GM19452 (cell line): ENCODE results near the gene ASAP3.

ENCODE experiments used
- ATAC-seq: cut with Tn5 transposase; IDR thresholded peaks from one replicate; pipeline ENCODE4 v1.9.1; 2021; ENCODE audit not compliant: unreplicated experiment

Gene ASAP3

DNA sequence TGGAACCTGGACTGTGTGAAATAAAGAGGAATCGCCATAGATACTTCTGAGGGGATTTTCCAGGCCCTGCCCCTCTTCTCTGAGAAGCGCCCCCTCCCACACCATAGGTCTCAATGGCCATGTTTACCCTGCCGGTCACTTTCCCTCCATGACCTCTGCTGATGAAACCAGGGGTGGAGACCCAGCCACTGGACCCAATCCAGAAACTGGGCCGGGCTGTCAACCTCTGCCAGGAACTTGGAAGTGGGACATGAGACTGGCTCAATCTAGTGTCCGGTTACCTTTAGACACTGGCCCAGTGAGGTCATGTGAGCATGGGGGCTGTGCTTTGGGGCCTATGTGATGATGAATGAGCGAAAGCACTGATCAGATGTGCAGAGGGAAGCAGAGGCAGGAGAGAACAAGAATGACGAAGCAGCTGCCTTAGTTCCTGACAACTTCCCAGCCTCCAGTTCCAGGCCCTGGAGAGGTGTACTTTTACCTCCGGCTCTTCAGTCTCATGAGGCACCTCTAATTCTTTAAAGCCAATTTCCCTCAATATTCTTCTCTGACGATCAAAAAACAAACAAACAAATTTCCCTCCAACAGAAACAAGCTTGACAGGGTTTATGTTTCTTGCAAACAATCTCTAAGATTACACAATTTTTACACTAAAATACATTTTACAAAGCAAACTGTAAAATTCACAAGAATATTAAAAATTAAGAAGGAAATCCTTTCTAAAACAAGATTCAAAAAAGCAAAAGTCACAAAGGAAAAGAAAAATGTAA, 4.9 kb downstream of the ASAP3 start:
- ATAC-seq = no peak

DNA sequence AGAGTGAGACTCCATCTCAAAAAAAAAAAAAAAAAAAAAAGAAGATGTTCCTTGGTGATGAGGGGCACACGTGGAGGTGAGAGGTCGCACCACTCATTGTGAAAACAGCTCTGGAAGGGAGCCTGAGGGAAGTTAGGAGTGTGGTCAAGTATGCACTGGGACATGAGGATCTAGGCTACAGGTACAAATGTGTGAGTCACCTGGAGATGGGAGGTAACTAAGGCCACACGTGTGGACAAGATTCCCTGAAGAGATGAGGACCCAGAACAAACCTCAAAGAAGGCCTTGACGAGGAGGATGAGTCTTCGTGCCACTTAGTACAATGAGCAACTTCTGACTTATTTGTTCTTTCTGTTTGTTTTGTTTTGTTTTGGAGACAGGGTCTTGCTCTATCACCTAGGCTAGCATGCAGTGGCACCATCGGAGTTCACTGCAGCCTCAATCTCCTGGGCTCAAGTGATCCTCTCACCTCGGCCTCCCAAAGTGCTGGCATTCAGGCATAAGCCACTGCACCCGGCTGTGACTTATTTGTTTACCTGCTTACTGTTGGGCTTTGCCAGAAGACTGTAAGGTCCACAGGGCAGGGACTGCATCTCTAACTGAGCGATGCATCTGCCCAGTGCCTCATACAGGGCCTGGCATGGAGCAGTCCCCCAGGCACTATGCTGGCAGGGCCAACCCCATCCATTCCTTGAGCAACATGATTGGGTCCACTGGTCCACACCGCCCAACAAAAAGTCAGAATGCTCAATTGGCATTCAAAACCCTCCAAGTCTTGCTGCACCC, 6.4 kb downstream of the ASAP3 start:
- ATAC-seq = no peak

DNA sequence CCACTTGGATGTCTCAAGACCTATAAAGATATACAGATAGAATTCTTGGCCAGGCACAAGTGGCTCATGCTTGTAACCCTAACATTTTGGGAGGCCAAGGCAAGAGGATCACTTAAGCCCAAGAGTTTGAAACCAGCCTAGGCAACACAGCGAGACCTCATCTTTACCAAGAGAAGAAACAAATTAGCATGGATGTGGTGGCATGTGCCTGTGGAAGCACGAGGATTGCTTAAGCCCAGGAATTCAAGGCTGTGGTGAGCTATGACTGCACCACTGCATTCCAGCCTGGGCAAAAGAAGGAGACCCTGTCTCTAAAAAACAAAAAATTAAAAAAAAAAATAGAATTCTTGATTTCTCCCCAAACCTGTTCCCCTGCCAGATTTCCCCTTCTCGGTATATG, 8.3 kb downstream of the ASAP3 start:
- ATAC-seq = no peak

DNA sequence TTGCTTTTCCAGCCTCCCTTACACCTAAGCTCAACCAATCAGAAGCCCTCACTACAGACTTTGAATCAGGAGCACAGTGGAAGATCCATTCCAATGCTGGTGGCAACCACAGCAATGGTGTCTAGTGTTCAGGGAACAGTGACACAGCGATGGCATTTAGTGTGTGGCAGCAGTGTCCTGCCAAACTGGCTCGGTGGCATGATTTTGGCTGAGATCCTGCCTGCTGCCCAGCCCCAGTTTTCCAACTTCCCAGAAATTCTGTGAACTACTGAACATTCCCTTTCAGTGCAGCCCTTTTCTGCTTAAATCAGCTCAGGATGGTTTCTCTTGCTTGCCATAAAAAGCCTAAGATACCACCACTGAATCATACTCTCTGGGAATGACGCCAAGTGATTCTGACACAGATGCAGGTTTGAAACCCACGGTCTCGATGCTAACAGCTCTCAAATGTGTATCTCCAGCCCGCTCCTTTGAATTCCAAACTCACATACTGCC, 8.8 kb downstream of the ASAP3 start:
- no peak for ATAC-seq

DNA sequence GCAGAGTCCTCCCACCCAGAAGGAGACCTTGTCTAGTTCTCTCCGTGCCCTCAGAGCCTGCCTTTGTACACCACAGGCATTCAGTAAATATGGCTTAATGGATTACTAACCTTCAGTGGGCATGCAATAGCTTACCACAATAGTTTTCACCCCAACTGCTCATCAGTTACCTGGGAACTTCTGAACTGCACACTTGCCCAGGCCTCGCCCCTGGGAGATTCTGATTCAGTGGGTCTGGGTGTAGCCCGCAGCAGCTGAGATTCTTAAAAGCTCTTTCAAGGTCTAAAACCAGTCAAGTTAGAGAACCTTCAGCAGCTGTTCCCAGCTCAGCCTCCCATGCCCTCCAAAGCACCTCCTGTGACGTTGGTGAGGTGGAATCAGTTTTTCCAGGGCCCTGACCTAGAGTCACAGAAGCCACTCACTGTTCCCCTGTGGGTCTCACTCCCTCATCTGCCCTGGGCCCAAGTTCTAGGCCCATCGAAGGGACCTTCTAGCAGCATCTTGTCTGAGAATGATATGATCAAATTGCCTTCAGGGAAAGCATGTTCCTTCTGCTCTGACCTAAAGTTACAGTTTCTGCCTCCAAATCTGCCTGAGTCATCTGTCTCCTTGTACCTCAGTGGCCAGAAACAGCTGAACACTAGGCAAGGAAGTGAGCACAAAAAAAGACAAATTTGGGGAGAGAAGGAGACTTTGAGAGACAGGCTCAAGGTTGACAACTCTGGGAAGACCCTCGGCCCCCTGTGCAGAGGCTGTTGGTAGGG, 10.8 kb downstream of the ASAP3 start:
- ATAC-seq = no peak

DNA sequence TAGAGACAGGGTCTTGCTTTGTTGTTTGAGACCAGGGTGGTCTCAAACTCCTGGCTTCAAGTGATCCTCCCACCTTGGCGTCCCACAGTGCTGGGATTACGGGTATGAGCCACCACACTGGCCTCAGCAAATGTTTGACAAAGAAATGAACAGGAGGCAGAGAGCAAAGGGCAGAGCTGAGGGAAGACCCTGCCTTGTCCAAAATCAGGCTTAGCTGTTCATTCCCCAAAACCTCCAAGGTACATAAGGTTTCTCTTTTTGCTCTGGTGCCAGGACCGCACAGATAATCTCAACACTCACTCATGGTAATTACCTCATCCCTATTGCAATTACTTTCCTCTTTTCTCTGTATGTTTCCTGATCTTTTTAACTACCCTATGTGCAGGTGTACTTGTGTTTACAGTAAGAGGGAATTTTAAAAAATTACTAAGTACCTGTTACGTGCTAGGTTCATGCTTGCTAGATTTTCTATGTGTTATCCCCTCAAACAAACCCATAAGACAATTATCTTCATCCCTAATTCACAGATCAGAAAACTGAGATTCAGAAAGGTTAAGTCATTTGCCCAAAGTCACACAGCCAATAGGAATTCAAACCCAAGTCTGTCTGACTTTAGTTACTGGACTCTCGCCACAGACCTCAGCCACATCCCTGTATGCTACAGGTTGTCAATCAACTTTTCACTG, 11.5 kb downstream of the ASAP3 start:
- no peak for ATAC-seq

DNA sequence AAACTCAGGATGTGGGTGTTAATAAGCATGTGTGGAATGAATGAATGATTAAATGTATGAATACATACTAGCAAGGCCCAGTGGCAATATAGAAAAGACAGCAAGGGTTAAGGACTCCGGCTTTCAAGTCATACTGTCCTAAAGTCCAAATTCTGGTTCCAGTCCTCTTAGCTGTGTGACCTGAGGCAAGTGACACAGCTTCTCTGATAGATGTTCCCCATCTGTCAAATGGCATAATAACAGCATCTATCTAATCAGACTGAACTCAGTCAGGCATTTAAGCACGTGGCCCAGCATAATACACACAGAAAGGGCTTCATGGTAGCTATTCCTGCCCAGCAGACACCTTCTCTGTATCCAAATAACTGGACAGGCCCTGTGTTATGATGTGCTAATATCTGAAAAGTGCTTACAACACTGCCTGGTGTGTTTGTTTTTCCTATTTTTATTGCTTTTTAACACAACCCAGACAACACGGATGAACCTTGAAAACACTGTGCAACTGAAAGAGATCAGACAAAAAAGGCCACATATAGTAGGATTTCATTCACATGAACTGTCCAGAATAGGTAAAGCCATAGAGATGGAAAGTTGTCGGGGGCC, 12.4 kb downstream of the ASAP3 start:
- ATAC-seq = no peak

DNA sequence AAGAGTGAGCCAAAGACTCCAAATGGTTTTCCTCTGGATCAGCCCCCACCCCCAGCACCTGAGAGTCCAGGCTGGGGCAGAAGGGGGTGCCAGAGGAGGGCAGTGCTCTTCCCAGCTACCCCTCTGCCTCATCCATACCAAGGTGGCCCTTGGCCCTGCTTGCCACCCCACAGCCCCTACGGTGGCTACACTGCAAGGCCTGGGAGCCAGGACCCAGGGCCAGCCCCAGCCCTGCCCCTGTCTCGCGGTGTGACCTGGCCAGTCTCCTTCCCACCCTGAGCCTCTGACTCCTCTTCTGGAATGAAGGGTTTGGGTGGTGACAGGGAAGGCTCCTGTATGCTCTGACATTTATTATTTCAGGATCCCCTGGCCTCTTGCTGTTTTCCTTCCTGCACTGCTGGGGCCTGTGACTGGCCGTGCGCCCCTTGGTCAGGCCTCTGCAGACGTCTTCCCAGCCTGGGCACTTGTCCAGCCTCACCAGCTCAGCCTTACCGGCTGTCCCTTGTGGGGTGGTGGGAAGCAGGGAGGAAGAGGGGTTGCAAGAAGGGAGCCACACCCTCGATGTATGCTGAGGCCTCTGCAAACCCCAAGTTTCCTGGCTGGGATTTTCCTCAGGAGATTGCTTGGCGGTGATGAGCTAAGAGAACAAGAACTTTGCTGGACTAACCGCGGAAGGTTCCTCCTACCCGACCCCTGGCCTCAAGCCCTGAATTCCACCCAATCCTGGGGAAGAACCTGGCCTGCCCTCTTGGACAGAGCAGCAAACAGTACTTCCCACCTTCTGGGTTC, 13.5 kb downstream of the ASAP3 start:
- ATAC-seq = no peak

DNA sequence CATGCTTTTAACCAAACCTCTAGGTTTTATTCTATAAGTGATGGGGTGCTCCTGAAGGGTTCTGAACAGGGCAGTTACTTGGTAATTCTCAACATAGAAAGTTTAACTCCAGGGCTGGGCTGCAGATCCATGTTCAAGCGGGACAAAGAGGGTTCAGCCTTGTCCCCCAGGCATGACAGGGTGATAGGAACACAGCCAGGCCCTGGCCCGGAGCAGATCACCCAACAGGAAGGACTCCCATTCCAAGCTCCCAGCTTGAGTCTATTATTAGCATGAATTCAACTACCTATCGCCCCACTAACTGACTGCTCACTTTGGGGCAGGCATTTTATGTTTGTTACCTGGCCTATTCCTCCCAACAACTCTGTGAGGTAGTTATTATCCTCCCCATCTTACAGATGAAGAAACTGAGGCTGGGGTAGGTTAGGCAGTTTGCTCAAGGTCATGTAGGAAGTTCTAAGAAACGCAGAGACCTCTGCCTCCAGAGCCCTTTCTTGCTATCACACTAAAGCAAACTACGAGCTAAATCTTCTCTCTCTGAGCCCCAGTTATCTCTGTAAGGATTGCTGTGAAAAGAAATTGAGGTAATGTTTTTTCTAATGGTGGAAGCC, 14.5 kb downstream of the ASAP3 start:
- no peak for ATAC-seq

DNA sequence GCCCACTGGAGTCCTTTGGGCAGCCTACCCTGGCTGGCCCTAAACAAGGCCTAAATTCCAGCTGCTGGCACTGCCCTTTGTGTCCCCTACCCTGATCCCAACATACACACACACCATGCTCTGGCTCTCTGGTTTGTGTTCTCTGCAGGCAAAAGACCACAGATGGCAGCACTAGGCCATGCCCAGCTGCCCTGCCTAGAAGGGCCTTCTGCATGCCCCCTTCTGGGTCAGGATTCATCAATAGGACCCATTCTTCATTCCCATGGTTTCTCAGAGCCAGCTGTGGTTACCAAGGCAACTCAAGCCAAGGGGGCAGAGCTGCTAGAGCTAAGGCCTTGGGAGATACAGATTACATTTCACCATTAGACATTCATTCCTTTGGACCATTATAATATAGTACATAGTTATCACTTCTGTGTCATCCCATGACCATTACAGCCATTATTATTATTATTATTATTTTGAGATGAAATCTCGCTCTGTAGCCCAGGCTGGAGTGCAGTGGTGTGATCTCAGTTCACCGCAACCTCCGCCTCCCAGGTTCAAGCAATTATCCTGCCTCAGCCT, 17.5 kb downstream of the ASAP3 start:
- ATAC-seq = no peak

DNA sequence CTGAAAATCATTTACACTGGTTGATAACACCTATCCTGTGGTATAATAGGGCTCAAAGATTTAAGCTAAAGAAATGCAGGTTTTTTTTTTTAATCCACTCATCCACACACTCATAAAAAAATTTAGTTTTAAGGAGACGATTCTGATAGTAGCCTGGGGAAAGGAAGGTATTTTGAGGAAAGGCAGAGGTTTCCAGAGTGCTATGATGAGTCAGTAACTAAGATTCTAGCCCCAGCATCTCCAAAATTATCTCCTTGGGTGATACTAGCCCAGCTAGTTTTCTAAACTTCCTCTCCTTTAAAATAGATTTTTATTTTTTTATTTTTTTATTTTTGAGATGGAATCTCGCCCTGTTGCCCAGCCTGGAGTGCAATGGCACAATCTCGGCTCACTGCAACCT, 20.7 kb downstream of the ASAP3 start:
- no peak for ATAC-seq

DNA sequence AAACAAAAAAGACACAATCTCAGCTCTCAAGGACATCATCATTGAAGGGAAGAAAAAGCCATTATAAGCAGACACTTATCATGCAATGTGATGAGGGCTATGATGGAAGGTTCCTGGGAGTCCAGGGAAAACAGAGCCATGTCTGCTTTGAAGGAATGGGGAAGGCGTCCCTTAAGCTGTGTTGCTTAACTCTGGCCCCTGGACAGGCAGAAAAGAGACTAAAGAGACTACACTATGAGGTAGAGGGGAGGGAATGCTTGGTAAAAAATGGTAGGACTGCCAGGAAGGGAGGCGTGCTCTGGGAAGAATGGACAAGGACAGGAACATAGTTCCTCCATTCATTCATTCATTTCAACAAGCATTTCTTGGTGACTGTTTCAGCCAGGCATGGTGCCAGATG, 21.2 kb downstream of the ASAP3 start:
- ATAC-seq = no peak

DNA sequence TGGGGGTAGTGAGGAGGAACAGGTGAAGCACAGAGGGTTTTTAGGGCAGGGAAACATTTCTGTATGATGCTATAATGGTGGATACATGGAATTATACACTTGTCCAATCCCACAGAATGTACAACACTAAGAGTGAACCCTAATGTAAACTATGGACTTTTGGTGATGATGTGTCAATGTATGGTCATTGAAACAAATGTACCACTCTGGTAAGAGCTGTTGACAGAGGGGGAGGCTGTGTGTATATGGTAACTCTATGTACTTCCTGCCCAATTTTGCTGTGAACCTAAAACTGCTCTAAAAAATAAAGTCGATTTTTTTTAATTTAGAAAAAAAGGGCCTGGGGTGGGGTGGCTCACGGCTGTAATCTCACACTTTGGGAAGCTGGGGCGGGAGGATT, 22.9 kb downstream of the ASAP3 start:
- no peak for ATAC-seq

DNA sequence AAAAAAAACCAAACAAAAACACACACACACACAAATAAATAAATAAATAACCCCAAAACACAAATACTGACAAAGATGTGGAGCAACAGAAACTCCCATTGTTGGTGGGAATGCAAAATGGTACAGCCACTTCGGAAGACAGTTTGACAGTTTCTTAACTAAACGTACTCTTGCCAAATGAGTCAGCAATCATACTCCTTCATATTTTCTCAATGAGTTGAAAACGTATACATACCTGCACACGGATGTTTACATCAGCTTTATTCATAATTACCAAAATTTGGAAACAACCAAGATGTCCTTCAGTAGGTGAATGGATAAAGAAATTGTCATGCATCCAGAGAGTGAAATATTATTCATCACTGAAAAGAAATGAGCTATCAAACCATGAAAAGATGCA, 23.5 kb downstream of the ASAP3 start:
- no peak for ATAC-seq

DNA sequence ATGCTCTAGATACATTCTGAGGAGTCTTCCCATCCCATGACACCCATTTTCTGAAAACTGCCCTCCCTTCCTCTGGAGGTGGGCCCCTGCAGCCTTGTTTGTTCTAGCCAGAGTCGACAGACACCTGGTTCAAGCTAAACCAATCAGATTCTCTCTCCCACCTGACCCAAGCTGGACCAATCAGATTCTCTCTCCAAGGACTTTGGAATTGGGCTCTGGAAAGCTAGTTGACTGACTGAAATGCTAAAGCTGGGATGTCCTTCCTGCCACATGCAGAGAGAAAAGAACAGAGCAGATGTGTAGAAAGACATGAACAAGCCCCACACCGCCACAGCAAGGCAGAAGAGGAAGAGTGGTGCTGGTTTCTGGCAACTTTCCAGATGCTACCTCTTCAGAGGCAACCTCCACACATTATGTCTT, 24.6 kb downstream of the ASAP3 start:
- no peak for ATAC-seq

DNA sequence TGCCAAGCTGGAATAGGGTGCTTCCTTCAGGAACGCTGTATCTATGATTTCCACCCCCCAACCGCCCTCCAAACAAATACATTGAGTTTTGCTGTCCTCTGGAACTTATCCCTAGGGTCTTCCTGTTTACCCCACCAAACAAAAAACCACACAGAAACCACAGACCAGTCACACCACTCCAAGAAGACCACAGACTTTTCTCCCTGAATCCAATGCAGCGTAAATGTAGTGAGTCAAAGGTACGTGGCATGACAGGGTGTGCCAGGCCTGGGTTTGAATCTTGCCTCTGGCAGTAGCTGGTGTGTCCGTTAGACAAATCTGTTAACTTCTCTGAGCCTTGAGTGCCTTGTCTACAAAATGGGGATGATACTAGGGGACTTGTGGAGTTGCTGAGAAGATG, 27.8 kb downstream of the ASAP3 start:
- ATAC-seq = no peak

DNA sequence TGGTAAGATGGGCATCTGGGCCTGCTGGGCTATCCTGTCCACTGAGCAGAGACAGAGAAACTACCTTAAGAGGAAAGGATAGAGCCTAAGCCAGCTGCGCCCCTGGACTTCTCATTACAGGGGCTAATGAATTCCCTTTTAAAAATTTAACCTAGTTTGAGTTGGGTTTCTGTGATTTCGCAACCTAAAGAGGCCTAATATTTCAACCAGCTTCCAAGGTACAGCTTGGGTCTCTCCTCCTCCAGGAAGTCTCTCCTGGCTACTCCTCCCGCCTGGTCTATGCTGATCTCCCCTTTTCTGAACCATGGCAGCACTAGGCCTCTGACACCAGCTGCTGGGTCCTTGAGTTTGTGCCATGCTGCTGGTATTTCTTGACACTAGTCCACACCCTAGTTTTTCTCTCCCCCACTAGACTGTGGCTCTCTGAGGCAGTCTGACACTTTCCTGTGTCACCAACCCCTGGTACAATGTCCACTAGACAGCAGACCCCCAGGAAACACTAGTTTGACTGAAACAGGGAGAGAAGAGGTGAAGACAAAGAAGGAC, 30.5 kb downstream of the ASAP3 start:
- no peak for ATAC-seq

DNA sequence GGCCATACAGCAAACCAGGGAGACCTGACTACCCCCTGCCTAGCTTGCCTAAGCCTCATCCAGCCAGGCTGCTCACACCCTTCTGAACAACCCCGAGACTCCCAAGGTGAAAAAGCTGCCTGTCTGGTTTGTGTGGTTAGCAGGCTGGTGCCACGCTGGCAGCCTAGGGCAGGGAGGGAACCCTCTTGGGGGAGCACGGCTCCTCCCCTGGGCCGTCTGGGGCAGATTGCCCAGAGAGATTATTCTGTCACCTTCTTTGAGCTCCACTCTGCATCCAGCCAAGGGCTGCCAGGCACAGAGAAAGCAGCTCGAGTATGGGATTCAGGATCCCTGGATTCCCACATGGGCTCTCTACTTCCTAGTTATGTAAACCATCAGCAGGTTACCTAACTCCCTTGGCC, 32.0 kb downstream of the ASAP3 start:
- ATAC-seq = no peak

DNA sequence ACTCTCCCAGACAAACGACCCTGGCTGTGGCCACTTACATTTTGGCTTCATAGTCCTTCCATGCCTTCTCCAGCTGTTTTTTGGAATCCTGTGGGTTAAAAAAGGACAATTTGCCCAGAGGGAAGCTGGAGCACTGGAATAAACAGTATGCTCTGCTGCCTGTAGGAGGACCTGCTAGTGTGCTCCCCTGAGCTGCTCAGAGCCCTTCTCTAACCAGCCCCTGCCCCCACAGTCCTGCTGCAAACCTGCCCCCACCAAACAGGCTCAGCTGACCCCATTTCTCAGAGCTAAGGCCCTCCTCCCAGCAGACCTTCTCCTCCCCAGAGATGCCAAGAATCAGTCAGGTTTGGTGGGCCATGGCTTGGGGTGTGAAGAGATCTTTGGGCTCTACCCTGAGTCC, 32.5 kb downstream of the ASAP3 start:
- no peak for ATAC-seq
